ENCODE results near the gene MRPS9.

Gene MRPS9

GRCh38 chr2:105039559-105039958 is 1.7 kb downstream of the MRPS9 start:
- TF ChIP-seq CTCF (IDR thresholded peaks at IDR 0.05; ENCODE audit: extremely low read depth, missing control alignments) = no peak

GRCh38 chr2:105042189-105042588 is 4.3 kb downstream of the MRPS9 start:
- TF ChIP-seq CTCF (IDR thresholded peaks at IDR 0.05; ENCODE audit: extremely low read depth, missing control alignments) = no peak
- DNase-seq (ENCODE audit: low spot score) = no peak

More at GRCh38 chr2:105039559-105039958, 1.7 kb downstream of the MRPS9 start:
- no peak for DNase-seq (ENCODE audit: low spot score)

GRCh38 chr2:105052773-105053172 is 14.9 kb downstream of the MRPS9 start:
- no peak for TF ChIP-seq CTCF (IDR thresholded peaks at IDR 0.05; ENCODE audit: extremely low read depth, missing control alignments)
- no peak for DNase-seq (ENCODE audit: low spot score)

- no peak for TF ChIP-seq CTCF (IDR thresholded peaks at IDR 0.05; ENCODE audit: extremely low read depth, missing control alignments)
- no peak for DNase-seq (ENCODE audit: low spot score)
Measured at GRCh38 chr2:105055613-105056012, 17.7 kb downstream of the MRPS9 start.

- TF ChIP-seq CTCF (IDR thresholded peaks at IDR 0.05; ENCODE audit: extremely low read depth, missing control alignments) = no peak
- no peak for DNase-seq (ENCODE audit: low spot score)
Measured at GRCh38 chr2:105056245-105056644, 18.4 kb downstream of the MRPS9 start.

- no peak for TF ChIP-seq CTCF (IDR thresholded peaks at IDR 0.05; ENCODE audit: extremely low read depth, missing control alignments)
- no peak for DNase-seq (ENCODE audit: low spot score)
Measured at GRCh38 chr2:105057005-105057404, 19.1 kb downstream of the MRPS9 start.

GRCh38 chr2:105061560-105061959 is 23.7 kb downstream of the MRPS9 start:
- no peak for TF ChIP-seq CTCF (IDR thresholded peaks at IDR 0.05; ENCODE audit: extremely low read depth, missing control alignments)
- no peak for DNase-seq (ENCODE audit: low spot score)

Measured in GM20000 (cell line).